H9 (cell line): ENCODE results near the gene OSBPL10. TPM values are rescaled to one million over a fixed set of nuclear protein-coding genes. Genes with fewer than 3 reads are reported as not detected.
A peak's percentile ranks its signal among the peaks of the same experiment; 100 is the strongest.

ENCODE experiments used
- DNase-seq: peaks from one replicate; pipeline ENCODE4 v3.0.0-alpha.2; 2017
- H2AFZ ChIP-seq: one replicate; pipeline ENCODE4 v1.6.1; 2013; ENCODE audit warnings: mild to moderate bottlenecking, low read length, control low read depth, moderate library complexity
- H2AK5ac ChIP-seq: 2 replicates; pipeline ENCODE4 v1.6.1; 2013; ENCODE audit warnings: low read length, control low read depth, mixed read lengths; ENCODE audit not compliant: insufficient read length
- H2BK120ac ChIP-seq: one replicate; pipeline ENCODE4 v1.6.1; 2013; ENCODE audit warnings: low read depth, mild to moderate bottlenecking, low read length, control low read depth, inconsistent platforms; ENCODE audit not compliant: poor library complexity, severe bottlenecking
- H2BK12ac ChIP-seq: 2 replicates; pipeline ENCODE4 v1.6.1; 2013; ENCODE audit warnings: low read length, control low read depth, mixed read lengths, low read depth; ENCODE audit not compliant: insufficient read length
- H2BK15ac ChIP-seq: 2 replicates; pipeline ENCODE4 v1.6.1; 2013; ENCODE audit warnings: low read depth, low read length, control low read depth
- H2BK20ac ChIP-seq: one replicate; pipeline ENCODE4 v1.6.1; 2013; ENCODE audit warnings: low read depth, mild to moderate bottlenecking, low read length, control low read depth, inconsistent platforms; ENCODE audit not compliant: poor library complexity, severe bottlenecking
- H2BK5ac ChIP-seq: 2 replicates; pipeline ENCODE4 v1.6.1; 2013; ENCODE audit warnings: low read length, control low read depth, mixed read lengths; ENCODE audit not compliant: insufficient read length
- H3K14ac ChIP-seq: 2 replicates; pipeline ENCODE4 v1.6.1; 2013; ENCODE audit warnings: low read length, control low read depth; ENCODE audit not compliant: insufficient read depth
- H3K18ac ChIP-seq: 2 replicates; pipeline ENCODE4 v1.6.1; 2013; ENCODE audit warnings: low read depth, mild to moderate bottlenecking, mixed read lengths, low read length, control low read depth; ENCODE audit not compliant: insufficient read length
- H3K23ac ChIP-seq: 2 replicates; pipeline ENCODE4 v1.6.1; 2013; ENCODE audit warnings: low read length, control low read depth, mixed read lengths, low read depth; ENCODE audit not compliant: insufficient read length
- H3K23me2 ChIP-seq: 2 replicates; pipeline ENCODE4 v1.6.1; 2013; ENCODE audit warnings: low read depth, mild to moderate bottlenecking, mixed read lengths, low read length, control low read depth; ENCODE audit not compliant: insufficient read length, poor library complexity, severe bottlenecking
- H3K27ac ChIP-seq: 2 replicates; pipeline ENCODE4 v1.5.1; 2013; ENCODE audit warnings: low read length, control low read depth, mixed read lengths, low read depth; ENCODE audit not compliant: insufficient read length
- H3K27me3 ChIP-seq: 2 replicates; pipeline ENCODE4 v1.6.1; 2013; ENCODE audit warnings: low read length, control low read depth, inconsistent platforms; ENCODE audit not compliant: insufficient read depth
- H3K4ac ChIP-seq: 2 replicates; pipeline ENCODE4 v1.6.1; 2013; ENCODE audit warnings: low read depth, mild to moderate bottlenecking, control low read depth, inconsistent platforms, low read length, moderate library complexity
- H3K4me1 ChIP-seq: 2 replicates; pipeline ENCODE4 v1.6.1; 2013; ENCODE audit warnings: low read length, control low read depth, inconsistent platforms; ENCODE audit not compliant: insufficient read depth
- H3K4me2 ChIP-seq: 2 replicates; pipeline ENCODE4 v1.6.1; 2013; ENCODE audit warnings: low read length, control low read depth, mixed read lengths; ENCODE audit not compliant: insufficient read length, insufficient read depth
- H3K56ac ChIP-seq: 2 replicates; pipeline ENCODE4 v1.6.1; 2013; ENCODE audit warnings: low read depth, mild to moderate bottlenecking, mixed read lengths, low read length, control low read depth; ENCODE audit not compliant: insufficient read length
- H3K79me1 ChIP-seq: 2 replicates; pipeline ENCODE4 v1.6.1; 2013; ENCODE audit warnings: low read depth, mild to moderate bottlenecking, moderate library complexity, low read length, control low read depth, inconsistent platforms; ENCODE audit not compliant: insufficient read depth, poor library complexity, severe bottlenecking
- H3K79me2 ChIP-seq: 2 replicates; pipeline ENCODE4 v1.6.1; 2013; ENCODE audit warnings: low read length, control low read depth, inconsistent platforms; ENCODE audit not compliant: insufficient read depth
- H3K9ac ChIP-seq: 2 replicates; pipeline ENCODE4 v1.6.1; 2013; ENCODE audit warnings: low read length, control low read depth, mixed read lengths; ENCODE audit not compliant: insufficient read length; ENCODE audit errors: extremely low read depth
- H3K9me3 ChIP-seq: one replicate; pipeline ENCODE4 v1.6.1; 2013; ENCODE audit warnings: low read depth, low read length, inconsistent platforms; ENCODE audit not compliant: control insufficient read depth
- H3T11ph ChIP-seq: one replicate; pipeline ENCODE4 v1.6.1; 2013; ENCODE audit warnings: mild to moderate bottlenecking, low read length, control low read depth, inconsistent platforms
- H4K20me1 ChIP-seq: one replicate; pipeline ENCODE4 v1.6.1; 2013; ENCODE audit not compliant: control insufficient read depth, insufficient read length, insufficient read depth
- H4K5ac ChIP-seq: 2 replicates; pipeline ENCODE4 v1.6.1; 2013; ENCODE audit warnings: low read depth, mild to moderate bottlenecking, mixed read lengths, low read length, control low read depth; ENCODE audit not compliant: insufficient read length
- H4K8ac ChIP-seq: replicated peaks from 2 replicates; pipeline ENCODE4 v1.6.1; 2013; ENCODE audit warnings: low read length, control low read depth, mixed read lengths, low read depth; ENCODE audit not compliant: insufficient read length
- H4K91ac ChIP-seq: 2 replicates; pipeline ENCODE4 v1.6.1; 2013; ENCODE audit warnings: low read depth, mild to moderate bottlenecking, moderate library complexity, mixed read lengths, low read length, control low read depth; ENCODE audit not compliant: insufficient read length
- H3K27ac Mint-ChIP-seq, 3 experiments: 2 replicates in 2 of 3; 3 replicates in 1 of 3; pipeline ENCODE4 v1.8.0; 2020 to 2021; ENCODE audit warnings: mixed read lengths in 3 of 3, mild to moderate bottlenecking in 1 of 3, moderate library complexity in 1 of 3
- H3K27me3 Mint-ChIP-seq: 2 replicates; pipeline ENCODE4 v1.8.0; 2021; ENCODE audit warnings: low read depth, mild to moderate bottlenecking, moderate library complexity, mixed read lengths
- H3K36me3 Mint-ChIP-seq, 3 experiments: 2 replicates in 2 of 3; 3 replicates in 1 of 3; pipeline ENCODE4 v1.8.0; 2020 to 2021; ENCODE audit warnings: low read depth in 3 of 3, mixed read lengths in 3 of 3; ENCODE audit not compliant: insufficient read depth in 1 of 3
- H3K4me1 Mint-ChIP-seq, 2 experiments: 2 replicates each; pipeline ENCODE4 v1.8.0; 2020; ENCODE audit warnings: mixed read lengths in 2 of 2
- H3K4me3 Mint-ChIP-seq, 2 experiments: 2 replicates in 1 of 2; 3 replicates in 1 of 2; pipeline ENCODE4 v1.8.0; 2020 to 2021; ENCODE audit warnings: mild to moderate bottlenecking in 2 of 2, mixed read lengths in 2 of 2, moderate library complexity in 1 of 2
- H3K9me3 Mint-ChIP-seq, 2 experiments: 2 replicates in 1 of 2; 3 replicates in 1 of 2; pipeline ENCODE4 v1.8.0; 2020; ENCODE audit warnings: mild to moderate bottlenecking in 2 of 2, mixed read lengths in 2 of 2, moderate library complexity in 1 of 2
- WGBS: extraction: QIAGEN DNeasy Blood & Tissue Kit; methylation state at CpG from one replicate; pipeline ENCODE4 v1.1.7; 2013; ENCODE audit warnings: missing lambda C conversion rate, low lambda C conversion rate, mixed read lengths; ENCODE audit not compliant: insufficient read length; ENCODE audit errors: extremely low coverage; 5-methylcytosine and 5-hydroxymethylcytosine counted together
- total RNA-seq: library from RNA; stranded (reverse); gene quantifications from 2 replicates; pipeline ENCODE4 v1.2.1, GENCODE V29; 2021
- TF ChIP-seq, protein P1 (sequence below): fragments of 200-600 bp; sonication (generic); conservative IDR thresholded peaks from 3 replicates; pipeline ENCODE4 v1.8.0; 2021; ENCODE audit warnings: antibody characterized with exemption, mild to moderate bottlenecking

The OSBPL10 gene
- total RNA-seq, 1 experiment from 2014 or later, result 42.7 TPM

GRCh38 chr3:31725568-31725967, 255.5 kb downstream of the OSBPL10 start:
- Histone ChIP-seq H3K23me2 (no peaks in the 10 kb centered on the region), H4K20me1 (no peaks in the 10 kb centered on the region), H3K18ac (no peak overlapping the region), H3K23ac (no peak overlapping the region), H3K27me3 (no peaks in the 10 kb centered on the region), H2BK12ac (no peak overlapping the region), H3K9me3 (no peaks in the 10 kb centered on the region), H2AK5ac (no peak overlapping the region), H3K79me2 (no peaks in the 10 kb centered on the region), H3K27ac (no peak overlapping the region), H3K4me2 (no peak overlapping the region), H2BK120ac (no peak overlapping the region), H4K91ac (no peak overlapping the region), H3K4ac (no peak overlapping the region), H3K14ac (no peak overlapping the region), H2BK15ac (no peak overlapping the region), H3K4me1 (peaks cover 2% of the 10 kb centered on the region; the same call in 1 of the 2 replicates), H2BK20ac (no peak overlapping the region), H3K79me1 (no peaks in the 10 kb centered on the region), H3K9ac (no peak overlapping the region), H2AFZ (no peak overlapping the region), H3K56ac (no peak overlapping the region), H4K8ac (no peak overlapping the region), H2BK5ac (no peak overlapping the region), H3T11ph (no peak overlapping the region), H4K5ac (no peak overlapping the region)
- no peaks in the 10 kb centered on the region for H3K9me3 Mint-ChIP-seq
- H3K27ac Mint-ChIP-seq, result peak overlapping the region in 1 of 3 experiments; percentile 63; a peak in 1 of 7 replicates
- peaks cover 32 to 33% of the 10 kb centered on the region in 2 experiments for H3K4me1 Mint-ChIP-seq
- no peak for DNase-seq
- H3K4me3 Mint-ChIP-seq, result no peak overlapping the region
- H3K36me3 Mint-ChIP-seq, result no peaks in the 10 kb centered on the region; a peak in 3 of 7 replicates
- H3K27me3 Mint-ChIP-seq, result no peaks in the 10 kb centered on the region
- WGBS, result no CpG with 5 or more reads among the region's 6 CpGs
- TF ChIP-seq, protein P1, sequence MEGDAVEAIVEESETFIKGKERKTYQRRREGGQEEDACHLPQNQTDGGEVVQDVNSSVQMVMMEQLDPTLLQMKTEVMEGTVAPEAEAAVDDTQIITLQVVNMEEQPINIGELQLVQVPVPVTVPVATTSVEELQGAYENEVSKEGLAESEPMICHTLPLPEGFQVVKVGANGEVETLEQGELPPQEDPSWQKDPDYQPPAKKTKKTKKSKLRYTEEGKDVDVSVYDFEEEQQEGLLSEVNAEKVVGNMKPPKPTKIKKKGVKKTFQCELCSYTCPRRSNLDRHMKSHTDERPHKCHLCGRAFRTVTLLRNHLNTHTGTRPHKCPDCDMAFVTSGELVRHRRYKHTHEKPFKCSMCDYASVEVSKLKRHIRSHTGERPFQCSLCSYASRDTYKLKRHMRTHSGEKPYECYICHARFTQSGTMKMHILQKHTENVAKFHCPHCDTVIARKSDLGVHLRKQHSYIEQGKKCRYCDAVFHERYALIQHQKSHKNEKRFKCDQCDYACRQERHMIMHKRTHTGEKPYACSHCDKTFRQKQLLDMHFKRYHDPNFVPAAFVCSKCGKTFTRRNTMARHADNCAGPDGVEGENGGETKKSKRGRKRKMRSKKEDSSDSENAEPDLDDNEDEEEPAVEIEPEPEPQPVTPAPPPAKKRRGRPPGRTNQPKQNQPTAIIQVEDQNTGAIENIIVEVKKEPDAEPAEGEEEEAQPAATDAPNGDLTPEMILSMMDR, result no peak
